Right lobe of liver (tissue), 6 donors: ENCODE results near the gene HIF3A. TPM values are rescaled to one million over a fixed set of nuclear protein-coding genes. Genes with fewer than 3 reads are reported as not detected.

Experiments used
- ATAC-seq, 4 donors: fragments of 200-7000 bp; cut with Tn5 transposase; one replicate each; pipeline ENCODE4 v1.9.1; 2020; ENCODE audit warnings: mild to moderate bottlenecking in 4 of 4, moderate library complexity in 4 of 4
- DNase-seq, 3 donors: peaks; one replicate each; pipeline ENCODE4 v3.0.0-alpha.2; 2020
- H3K27ac ChIP-seq, 3 donors: fragments of 200-600 bp; one replicate each; pipeline ENCODE4 v1.8.0; 2022
- H3K27me3 ChIP-seq, 2 donors: fragments of 200-600 bp; one replicate each; pipeline ENCODE4 v1.8.0; 2022
- H3K36me3 ChIP-seq, 4 donors: fragments of 200-600 bp; sonication (generic) in 1 of 4; one replicate each; pipeline versions ENCODE4 v1.5.1 to v1.8.0; 2017 to 2022; ENCODE audit warnings: control low read depth in 1 of 4
- H3K4me1 ChIP-seq, 4 donors: fragments of 200-600 bp; sonication (generic) in 1 of 4; one replicate each; pipeline versions ENCODE4 v1.5.1 to v1.8.0; 2017 to 2022; ENCODE audit warnings: control low read depth in 1 of 4
- H3K4me3 ChIP-seq, 3 donors: fragments of 200-600 bp; one replicate each; pipeline ENCODE4 v1.8.0; 2022
- H3K9me3 ChIP-seq, 4 donors: fragments of 200-600 bp; sonication (generic) in 1 of 4; one replicate each; pipeline versions ENCODE4 v1.5.1 to v1.8.0; 2017 to 2022; ENCODE audit warnings: control low read depth in 1 of 4
- POLR2A ChIP-seq: fragments of 450-650 bp; IDR thresholded peaks from one replicate; pipeline ENCODE4 v1.6.1; 2017; ENCODE audit warnings: antibody characterized with exemption, mild to moderate bottlenecking
- WGBS: methylation state at CpG from one replicate; pipeline ENCODE4 v1.1.6; 2018; ENCODE audit warnings: low coverage, low lambda C conversion rate; ENCODE audit not compliant: insufficient coverage; ENCODE audit errors: missing lambda C conversion rate; 5-methylcytosine and 5-hydroxymethylcytosine counted together
- intact Hi-C, 2 donors: fragments of 100-400 bp; cut with DNase I; formaldehyde crosslinking; loops; one replicate each; pipeline versions ENCODE4 v1.11.2 to v1.14.1; 2022
- total RNA-seq, 6 experiments: library from RNA; depleted of rRNA in 2 of 6; stranded (reverse); fragments of >200 nt in 2 of 6; fragmentation: NEBNext Ultra II Directional in 3 of 6; extraction: Animal tissue kit (Norgen Biotek cat#: 25700) in 3 of 6; gene quantifications; one replicate each; pipeline versions ENCODE4 v1.1.0 to v1.2.4, GENCODE V29; 2016 to 2023
- TF ChIP-seq, protein P1 (sequence below), 4 donors: fragments of 200-600 bp in 3 of 4; fragments of 450-650 bp in 1 of 4; IDR thresholded peaks; one replicate each; pipeline versions ENCODE4 v1.5.1 to v1.8.0; 2016 to 2022; ENCODE audit warnings: antibody characterized with exemption in 4 of 4, mild to moderate bottlenecking in 2 of 4
- donor health status: DM: no; HTN: yes; CAD: no.
- donor health status: DM: no; HTN: no; CAD: no.
- donor health status: DM: no; HTN: no; CAD: no.
- donor health status: DM: no; HTN: yes; CAD: no.
- donor health status: DM: no; HTN: yes; CAD: no.

Gene HIF3A
- total RNA-seq, 6 experiments from 2014 or later: 0.47 to 9.2 (median 4.5) TPM

DNA sequence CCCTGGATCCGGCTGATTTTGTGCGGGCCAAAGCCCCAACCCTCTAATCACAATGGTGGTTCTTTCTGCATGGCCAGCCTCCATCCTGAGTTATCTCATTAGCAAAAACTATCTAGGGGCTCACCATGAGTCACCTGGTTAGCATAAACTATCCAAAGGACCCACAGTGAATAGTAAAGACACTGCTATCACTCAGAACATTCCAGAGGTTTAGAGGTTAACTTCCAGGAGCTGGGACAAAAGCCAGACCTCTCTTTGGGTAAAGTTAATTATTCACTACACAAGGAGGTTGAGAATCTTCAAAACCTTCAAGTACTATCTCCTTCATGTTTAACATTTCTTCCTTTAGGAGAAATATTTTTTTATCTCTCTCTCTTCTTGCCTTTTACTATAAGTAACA is 31.2 kb downstream of the HIF3A start:
- Histone ChIP-seq H3K36me3 (peaks cover 0 to 5% (median 0%) of the 10 kb centered on the region in 4 donors), H3K4me3 (no peak overlapping the region), H3K27me3 (no peaks in the 10 kb centered on the region), H3K9me3 (peaks cover 0 to 3% (median 3%) of the 10 kb centered on the region in 4 donors), H3K27ac (no peak overlapping the region), H3K4me1 (peaks cover 0 to 7% (median 0%) of the 10 kb centered on the region in 4 donors)
- no peak for DNase-seq
- 100% methylated on average over 1 of the region's 2 CpGs for WGBS
- TF ChIP-seq, protein P1, sequence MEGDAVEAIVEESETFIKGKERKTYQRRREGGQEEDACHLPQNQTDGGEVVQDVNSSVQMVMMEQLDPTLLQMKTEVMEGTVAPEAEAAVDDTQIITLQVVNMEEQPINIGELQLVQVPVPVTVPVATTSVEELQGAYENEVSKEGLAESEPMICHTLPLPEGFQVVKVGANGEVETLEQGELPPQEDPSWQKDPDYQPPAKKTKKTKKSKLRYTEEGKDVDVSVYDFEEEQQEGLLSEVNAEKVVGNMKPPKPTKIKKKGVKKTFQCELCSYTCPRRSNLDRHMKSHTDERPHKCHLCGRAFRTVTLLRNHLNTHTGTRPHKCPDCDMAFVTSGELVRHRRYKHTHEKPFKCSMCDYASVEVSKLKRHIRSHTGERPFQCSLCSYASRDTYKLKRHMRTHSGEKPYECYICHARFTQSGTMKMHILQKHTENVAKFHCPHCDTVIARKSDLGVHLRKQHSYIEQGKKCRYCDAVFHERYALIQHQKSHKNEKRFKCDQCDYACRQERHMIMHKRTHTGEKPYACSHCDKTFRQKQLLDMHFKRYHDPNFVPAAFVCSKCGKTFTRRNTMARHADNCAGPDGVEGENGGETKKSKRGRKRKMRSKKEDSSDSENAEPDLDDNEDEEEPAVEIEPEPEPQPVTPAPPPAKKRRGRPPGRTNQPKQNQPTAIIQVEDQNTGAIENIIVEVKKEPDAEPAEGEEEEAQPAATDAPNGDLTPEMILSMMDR (IDR thresholded peaks at IDR 0.05): no peak
- TF ChIP-seq POLR2A: no peak
- intact Hi-C loops: no loop called here
- peak in 2 of 4 donors; percentile 55 to 58 for ATAC-seq

DNA sequence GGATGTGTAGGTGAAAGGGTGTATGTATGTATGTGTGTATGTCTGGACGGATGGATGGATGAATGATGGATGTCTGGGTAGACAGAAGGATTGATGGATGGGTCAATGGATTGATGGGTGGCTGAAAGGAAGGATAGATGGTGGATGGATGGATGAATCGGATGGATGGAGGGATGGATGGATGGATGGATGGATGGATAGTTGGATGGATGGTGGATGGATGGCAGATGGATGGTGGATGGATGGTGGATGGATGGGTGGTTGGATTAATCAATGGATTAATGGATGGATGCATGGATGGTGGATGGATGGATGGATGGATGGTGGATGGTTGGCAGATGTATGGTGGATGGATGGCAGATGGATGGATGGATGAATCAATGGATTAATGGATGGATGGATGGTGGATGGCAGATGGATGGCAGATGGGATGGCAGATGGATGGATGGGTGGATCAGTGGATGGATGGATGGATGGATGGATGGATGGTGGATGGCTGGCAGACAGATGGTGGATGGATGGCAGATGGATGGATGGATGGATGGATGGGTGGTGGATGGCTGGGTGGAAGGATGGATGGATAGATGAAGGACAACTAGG is 33.6 kb downstream of the HIF3A start:
- intact Hi-C loops: no loop called here
- Histone ChIP-seq H3K27ac (no peak overlapping the region), H3K27me3 (no peaks in the 10 kb centered on the region), H3K4me1 (no peaks in the 10 kb centered on the region), H3K9me3 (peaks cover 0 to 3% (median 3%) of the 10 kb centered on the region in 4 donors), H3K36me3 (peaks cover 0 to 5% (median 0%) of the 10 kb centered on the region in 4 donors), H3K4me3 (no peak overlapping the region)
- DNase-seq (no peak), ATAC-seq (no peak)
- TF ChIP-seq POLR2A: no peak
- TF ChIP-seq, protein P1 (IDR thresholded peaks at IDR 0.05): no peak
- WGBS: 69% methylated on average over 2 of the region's 2 CpGs

DNA sequence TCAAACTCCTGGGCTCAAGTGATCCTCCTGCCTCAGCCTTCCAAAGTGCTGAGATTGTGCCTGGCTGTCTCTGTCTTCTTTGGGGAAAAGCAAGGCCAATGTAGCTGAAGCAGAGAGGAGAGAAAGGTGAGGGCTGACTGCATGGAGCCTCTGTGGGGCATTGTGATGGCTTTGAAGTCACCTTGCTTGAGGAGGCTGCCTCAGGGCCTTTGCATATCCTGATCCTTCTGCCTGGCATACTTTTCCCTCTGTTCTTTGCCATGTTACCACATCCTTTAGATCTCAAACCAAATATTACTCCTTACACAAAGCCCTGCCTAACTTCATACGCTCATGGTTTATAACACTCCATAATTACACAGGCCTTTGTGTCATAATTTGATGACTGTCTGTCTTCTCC is 40.6 kb downstream of the HIF3A start:
- H3K9me3 ChIP-seq: no peaks in the 10 kb centered on the region
- intact Hi-C loops: no loop called here
- TF ChIP-seq, protein P1 (IDR thresholded peaks at IDR 0.05): no peak
- TF ChIP-seq POLR2A: no peak
- no peak overlapping the region for H3K4me3 ChIP-seq
- H3K27ac ChIP-seq: no peak overlapping the region
- DNase-seq (no peak), ATAC-seq (no peak)
- H3K27me3 ChIP-seq: no peaks in the 10 kb centered on the region
- no peaks in the 10 kb centered on the region for H3K36me3 ChIP-seq
- H3K4me1 ChIP-seq: no peaks in the 10 kb centered on the region
- WGBS: 100% methylated on average over 1 of the region's 1 CpG

DNA sequence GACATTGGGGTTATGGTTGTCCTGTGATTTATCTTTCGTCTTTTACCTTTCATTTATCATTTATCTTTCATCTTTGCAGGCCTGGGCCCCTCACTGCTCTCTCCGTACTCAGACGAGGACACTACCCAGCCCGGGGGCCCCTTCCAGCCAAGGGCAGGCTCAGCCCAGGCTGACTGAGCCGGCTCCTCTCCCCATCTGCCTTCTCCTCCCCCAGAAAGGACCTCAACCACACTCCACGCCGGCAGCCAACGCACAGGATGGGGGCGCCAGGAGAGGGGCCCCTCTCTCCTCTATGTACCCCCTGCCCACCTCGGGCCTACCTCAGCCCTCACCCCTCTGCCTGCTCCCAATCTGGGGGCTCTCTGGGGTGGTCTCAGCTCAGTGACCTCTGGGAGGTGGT is 42.6 kb downstream of the HIF3A start:
- H3K27ac ChIP-seq: no peak overlapping the region
- no peak for DNase-seq
- intact Hi-C loops: no loop called here

More for the DNA sequence above, 42.6 kb downstream of the HIF3A start:
- WGBS: 52% methylated on average over 7 of the region's 10 CpGs
- no peak for TF ChIP-seq POLR2A
- TF ChIP-seq, protein P1 (IDR thresholded peaks at IDR 0.05): no peak
- ATAC-seq: no peak
- Histone ChIP-seq H3K27me3 (no peaks in the 10 kb centered on the region), H3K4me3 (no peak overlapping the region), H3K36me3 (no peaks in the 10 kb centered on the region), H3K4me1 (no peaks in the 10 kb centered on the region), H3K9me3 (no peaks in the 10 kb centered on the region)
